Ishikawa (cell line): ENCODE data around the gene MOB3B.

ENCODE experiments used
- EP300 ChIP-seq: IDR thresholded peaks from 2 replicates; pipeline ENCODE4 v1.6.1; 2012; ENCODE audit warnings: borderline replicate concordance
- TCF12 ChIP-seq: IDR thresholded peaks from 2 replicates; pipeline ENCODE4 v1.6.1; 2012; ENCODE audit warnings: low read depth

- TF ChIP-seq TCF12 (no peak), EP300 (no peak)
Measured at GRCh38 chr9:27377811-27378456, 151.7 kb downstream of the MOB3B start.
